SK-N-SH (cell line): ENCODE measurements around the gene PHC2. TPM values are rescaled to one million over a fixed set of nuclear protein-coding genes. Genes with fewer than 3 reads are reported as not detected.

Experiments
- CTCF ChIA-PET: fragments of 300-600, 350-600 bp; formaldehyde crosslinking; extraction: SDS; loops from one replicate; lab custom pipeline; 2021; lab: Yijun Ruan, JAX
- POLR2A ChIA-PET: fragments of 350-600 bp; sonication (Branson Sonifier 250); formaldehyde crosslinking; extraction: SDS; loops from one replicate; lab custom pipeline; 2020; ENCODE audit warnings: antibody characterized with exemption, inconsistent platforms; lab: Yijun Ruan, JAX
- DNase-seq: peaks from one replicate; pipeline ENCODE4 v3.0.0; 2012
- H2AFZ ChIP-seq: fragments of 200-600 bp; sonication (generic); 2 replicates; pipeline ENCODE4 v1.8.1; 2016; ENCODE audit warnings: antibody characterized with exemption, mild to moderate bottlenecking, low read depth
- H3F3A ChIP-seq: fragments of 200-600 bp; sonication (generic); replicated peaks from 2 replicates; pipeline ENCODE3; 2016; ENCODE audit warnings: antibody characterized with exemption, mild to moderate bottlenecking; ENCODE audit not compliant: insufficient read depth
- H3K27ac ChIP-seq, 2 experiments: fragments of 200-500 bp in 1 of 2; fragments of 200-600 bp in 1 of 2; sonication (Bioruptor generic) in 1 of 2; sonication (generic), shearing (Covaris generic) in 1 of 2; 2 replicates each; pipeline versions ENCODE4 v1.5.1 to v1.6.1; 2014 to 2016; ENCODE audit warnings: low read depth in 2 of 2, inconsistent platforms in 1 of 2, low read length in 1 of 2, mild to moderate bottlenecking in 1 of 2, mixed read lengths in 1 of 2
- H3K27me3 ChIP-seq: fragments of 200-600 bp; sonication (generic), shearing (Covaris generic); 2 replicates; pipeline ENCODE4 v1.6.1; 2016; ENCODE audit warnings: mixed run types; ENCODE audit not compliant: insufficient read depth
- H3K36me3 ChIP-seq, 2 experiments: fragments of 200-500 bp in 1 of 2; fragments of 200-600 bp in 1 of 2; sonication (Bioruptor generic) in 1 of 2; sonication (generic) in 1 of 2; replicated peaks in 1 of 2; 2 replicates each; pipeline versions ENCODE3 to v1.5.1; 2014 to 2016; ENCODE audit warnings: low read length in 1 of 2, mild to moderate bottlenecking in 1 of 2; ENCODE audit not compliant: insufficient read depth in 2 of 2, control insufficient read depth in 1 of 2
- H3K4me1 ChIP-seq, 2 experiments: fragments of 200-500 bp in 1 of 2; fragments of 200-600 bp in 1 of 2; sonication (Bioruptor generic) in 1 of 2; sonication (generic), shearing (Covaris generic) in 1 of 2; 2 replicates each; pipeline versions ENCODE4 v1.5.1 to v1.6.1; 2014 to 2016; ENCODE audit warnings: low read depth in 1 of 2, low read length in 1 of 2, mixed run types in 1 of 2; ENCODE audit not compliant: insufficient read depth in 2 of 2, control insufficient read depth in 1 of 2
- H3K4me2 ChIP-seq: fragments of 200-600 bp; sonication (generic), shearing (Covaris generic); 2 replicates; pipeline ENCODE4 v1.6.1; 2017; ENCODE audit warnings: mixed run types
- H3K4me3 ChIP-seq, 2 experiments: fragments of 200-500 bp in 1 of 2; fragments of 200-600 bp in 1 of 2; sonication (Bioruptor generic) in 1 of 2; sonication (generic), shearing (Covaris generic) in 1 of 2; 2 replicates each; pipeline versions ENCODE4 v1.5.1 to v1.8.1; 2014 to 2016; ENCODE audit warnings: low read depth in 2 of 2, inconsistent platforms in 1 of 2, low read length in 1 of 2, mild to moderate bottlenecking in 1 of 2, mixed read lengths in 1 of 2, moderate library complexity in 1 of 2
- H3K79me2 ChIP-seq: fragments of 200-600 bp; sonication (generic); 2 replicates; pipeline ENCODE4 v1.8.1; 2017; ENCODE audit warnings: mild to moderate bottlenecking; ENCODE audit not compliant: insufficient read depth
- H3K9ac ChIP-seq: fragments of 200-600 bp; sonication (generic); 2 replicates; pipeline ENCODE4 v1.6.1; 2017; ENCODE audit warnings: mixed run types
- H3K9me2 ChIP-seq: fragments of 200-600 bp; sonication (generic); 2 replicates; pipeline ENCODE4 v1.6.1; 2017; ENCODE audit warnings: mixed run types
- H3K9me3 ChIP-seq: fragments of 200-600 bp; sonication (generic); 2 replicates; pipeline ENCODE4 v1.6.1; 2017; ENCODE audit warnings: mixed run types, mild to moderate bottlenecking, moderate library complexity
- H4K20me1 ChIP-seq: fragments of 200-600 bp; sonication (generic); 2 replicates; pipeline ENCODE4 v1.6.1; 2017; ENCODE audit warnings: mild to moderate bottlenecking, mixed run types; ENCODE audit not compliant: insufficient read depth
- EP300 ChIP-seq, 2 experiments: IDR thresholded peaks; 2 replicates each; pipeline versions ENCODE4 v1.4.0 to v1.6.1; 2012; ENCODE audit warnings: borderline replicate concordance in 1 of 2, low read depth in 1 of 2, low read length in 1 of 2
- FOSL2 ChIP-seq: IDR thresholded peaks from 2 replicates; pipeline ENCODE4 v1.4.0; 2012; ENCODE audit warnings: low read depth, mild to moderate bottlenecking, moderate library complexity, borderline replicate concordance
- FOXM1 ChIP-seq: IDR thresholded peaks from 2 replicates; pipeline ENCODE4 v1.4.0; 2012; ENCODE audit warnings: low read depth, mild to moderate bottlenecking
- JUND ChIP-seq: IDR thresholded peaks from 2 replicates; pipeline ENCODE4 v1.4.0; 2012
- MAX ChIP-seq: IDR thresholded peaks from 2 replicates; pipeline ENCODE4 v1.4.0; 2012; ENCODE audit warnings: low read depth
- MEF2A ChIP-seq: IDR thresholded peaks from 2 replicates; pipeline ENCODE4 v1.4.0; 2012; ENCODE audit warnings: low read depth, borderline replicate concordance
- NRF1 ChIP-seq: IDR thresholded peaks from 2 replicates; pipeline ENCODE4 v1.6.1; 2012; ENCODE audit warnings: low read depth, mild to moderate bottlenecking, low read length
- PBX3 ChIP-seq: IDR thresholded peaks from 2 replicates; pipeline ENCODE4; 2012
- POLR2AphosphoS5 ChIP-seq: IDR thresholded peaks from 2 replicates; pipeline ENCODE4 v1.6.1; 2012; ENCODE audit warnings: low read depth, low read length
- REST ChIP-seq: IDR thresholded peaks from 2 replicates; pipeline ENCODE4 v1.6.1; 2012; ENCODE audit warnings: mild to moderate bottlenecking, low read depth, low read length, moderate library complexity
- SIN3A ChIP-seq: IDR thresholded peaks from 2 replicates; pipeline ENCODE4 v1.6.1; 2012; ENCODE audit warnings: low read depth, mild to moderate bottlenecking, low read length, moderate library complexity, borderline replicate concordance
- YY1 ChIP-seq: IDR thresholded peaks from 2 replicates; pipeline ENCODE4 v1.4.0; 2012; ENCODE audit warnings: low read depth, mild to moderate bottlenecking
- WGBS: methylation state at CpG from one replicate; pipeline ENCODE4 v1.1.6; 2017; ENCODE audit warnings: low lambda C conversion rate; 5-methylcytosine and 5-hydroxymethylcytosine counted together
- polyA plus RNA-seq, 3 experiments: library from polyadenylated mRNA; depleted of rRNA; stranded (reverse); fragments of >200 nt; gene quantifications; 2 replicates each; pipeline ENCODE4 v1.2.3, GENCODE V29; 2012

Gene PHC2
- polyA plus RNA-seq, 1 of the 3 experiments (the other 2 are of a cell fraction): 98.7 TPM

- H3K9me3 ChIP-seq: no peaks in the 10 kb centered on the region
- H3K79me2 ChIP-seq: peaks cover 6% of the 10 kb centered on the region; the same call in 1 of the 2 replicates
- H3K27me3 ChIP-seq: no peaks in the 10 kb centered on the region
- no peak overlapping the region for H3K27ac ChIP-seq
- H3K4me3 ChIP-seq: no peak overlapping the region
- DNase-seq: no peak
- ChIA-PET POLR2A (no interaction called here), CTCF (interaction anchor here (1.5 to 2.4 kb wide), 2 partner anchors 13 to 148 kb away, joined by 5 to 9 read pairs; no protein-coding TSS in a partner anchor)
- peaks cover 34% of the 10 kb centered on the region for H4K20me1 ChIP-seq
- H3K9ac ChIP-seq: no peak overlapping the region
- 0 out of 4 replicates have a peak, but pooled peaks cover 0 to 4% of the 10 kb centered on the region in 2 experiments for H3K4me1 ChIP-seq
- no peak overlapping the region for H3K4me2 ChIP-seq
- peaks cover 33% of the 10 kb centered on the region for H3F3A ChIP-seq
- no peak for TF ChIP-seq PBX3
- TF ChIP-seq FOXM1: no peak
- no peak for TF ChIP-seq EP300 (IDR thresholded peaks at IDR 0.05; ENCODE audit: borderline replicate concordance in 1 of 2, low read depth in 1 of 2, low read length in 1 of 2)
- H2AFZ ChIP-seq: no peak overlapping the region
- no peaks in the 10 kb centered on the region for H3K9me2 ChIP-seq
- 100% methylated on average over 1 of the region's 6 CpGs for WGBS
- H3K36me3 ChIP-seq: peaks cover 51 to 58% of the 10 kb centered on the region in 2 experiments
Measured at GRCh38 chr1:33322109-33322508, 108.8 kb downstream of the PHC2 start.

GRCh38 chr1:33321178-33321577 lies 109.7 kb downstream of the PHC2 start:
- Histone ChIP-seq H3K9ac (no peak overlapping the region), H3K4me1 (0 out of 4 replicates have a peak, but pooled peaks cover 0 to 4% of the 10 kb centered on the region in 2 experiments), H3K36me3 (peaks cover 44 to 48% of the 10 kb centered on the region in 2 experiments), H3K27me3 (no peaks in the 10 kb centered on the region), H3K27ac (no peak overlapping the region), H3K4me3 (no peak overlapping the region), H3F3A (peaks cover 24% of the 10 kb centered on the region), H4K20me1 (peaks cover 25% of the 10 kb centered on the region), H3K79me2 (no peaks in the 10 kb centered on the region), H2AFZ (no peak overlapping the region), H3K4me2 (no peak overlapping the region), H3K9me2 (no peaks in the 10 kb centered on the region), H3K9me3 (no peaks in the 10 kb centered on the region)
- no peak for DNase-seq
- 83% methylated on average over 1 of the region's 5 CpGs for WGBS
- ChIA-PET CTCF (interaction anchor here (0.7 to 2.2 kb wide), 5 partner anchors 10 to 312 kb away, joined by 3 to 7 read pairs (median 3); no protein-coding TSS in a partner anchor), POLR2A (interaction anchor here (0.9 to 1.4 kb wide), 2 partner anchors 9 to 28 kb away, joined by 3 to 4 read pairs; no protein-coding TSS in a partner anchor)
- TF ChIP-seq JUND (no peak), POLR2AphosphoS5 (peak; percentile 30; the same call in 1 of the 2 replicates), SIN3A (peak; percentile 39; the same call in 1 of the 2 replicates)

GRCh38 chr1:33320619-33321165 lies 110.2 kb downstream of the PHC2 start, which contains the start of gene A3GALT2:
Gene A3GALT2 (minus strand): TSS chr1:33321098. CDS start chr1:33321098, 0 bp downstream.
- Histone ChIP-seq H3K27me3 (no peaks in the 10 kb centered on the region), H3K4me2 (no peak within 1 kb of the TSS), H3K79me2 (no peaks in the 10 kb centered on the region), H3K9me3 (no peaks in the 10 kb centered on the region), H4K20me1 (peaks cover 22% of the 10 kb centered on the region), H3F3A (peaks cover 22% of the 10 kb centered on the region)
- CTCF ChIA-PET: interaction anchor here (0.7 to 2.2 kb wide), 6 partner anchors 10 to 151 kb away, joined by 3 to 7 read pairs (median 4); no protein-coding TSS in a partner anchor
- no peak for DNase-seq
- TF ChIP-seq POLR2AphosphoS5 (no peak), YY1 (no peak), MEF2A (no peak), NRF1 (no peak), MAX (no peak), REST (no peak), FOSL2 (no peak), SIN3A (no peak)
- TF ChIP-seq, all 33 proteins: peak for 0
- H3K4me3 ChIP-seq: no peak within 1 kb of the TSS
- no peak within 1 kb of the TSS for H3K27ac ChIP-seq
- H3K9me2 ChIP-seq: no peaks in the 10 kb centered on the region
- POLR2A ChIA-PET: interaction anchor here (0.7 to 1.4 kb wide), 4 partner anchors 8 to 139 kb away, joined by 3 to 4 read pairs (median 4); partner anchors contain the start of gene TRIM62
- H3K4me1 ChIP-seq: 0 out of 4 replicates have a peak, but pooled peaks cover 0 to 4% of the 10 kb centered on the region in 2 experiments
- peaks cover 39 to 44% of the 10 kb centered on the region in 2 experiments for H3K36me3 ChIP-seq
- no peak within 1 kb of the TSS for H2AFZ ChIP-seq
- WGBS: 73% methylated on average over 7 of the region's 8 CpGs
- no peak within 1 kb of the TSS for H3K9ac ChIP-seq
